ENCODE measurements around the gene PPM1L.
A peak's percentile ranks its signal among the peaks of the same experiment; 100 is the strongest.

PPM1L gene

GRCh38 chr3:160808838-160809237 lies 52.8 kb downstream of the PPM1L start:
- no peaks in the 10 kb centered on the region for H3K27me3 ChIP-seq (ENCODE audit: control insufficient read depth in 1 of 2, insufficient read depth in 2 of 2, low read length in 2 of 2)
- H3K4me3 ChIP-seq (ENCODE audit: low read length in 2 of 2), result peak overlapping the region in 1 of 2 donors; percentile 15
- H3K27ac ChIP-seq (ENCODE audit: low read length), result peak overlapping the region; percentile 69
- H3K9me3 ChIP-seq (ENCODE audit: control insufficient read depth in 2 of 2, low read length in 2 of 2), result no peaks in the 10 kb centered on the region
- no peaks in the 10 kb centered on the region for H3K36me3 ChIP-seq (ENCODE audit: control insufficient read depth in 2 of 2, insufficient read depth in 2 of 2, low read length in 2 of 2)
- peaks cover 48% of the 10 kb centered on the region for H3K4me1 ChIP-seq (ENCODE audit: control insufficient read depth, insufficient read depth, low read length)
- no peak overlapping the region for H3K9ac ChIP-seq (ENCODE audit: low read length in 2 of 2)

- H3K27ac ChIP-seq (ENCODE audit: low read length), result peak overlapping the region; percentile 69
- peak overlapping the region in 1 of 2 donors; percentile 8 for H3K4me3 ChIP-seq (ENCODE audit: low read length in 2 of 2)
- H3K9me3 ChIP-seq (ENCODE audit: control insufficient read depth in 2 of 2, low read length in 2 of 2), result no peaks in the 10 kb centered on the region
- no peaks in the 10 kb centered on the region for H3K27me3 ChIP-seq (ENCODE audit: control insufficient read depth in 1 of 2, insufficient read depth in 2 of 2, low read length in 2 of 2)
- no peaks in the 10 kb centered on the region for H3K36me3 ChIP-seq (ENCODE audit: control insufficient read depth in 2 of 2, insufficient read depth in 2 of 2, low read length in 2 of 2)
- H3K4me1 ChIP-seq (ENCODE audit: control insufficient read depth, insufficient read depth, low read length), result peaks cover 48% of the 10 kb centered on the region
- H3K9ac ChIP-seq (ENCODE audit: low read length in 2 of 2), result no peak overlapping the region
These were observed 53.4 kb downstream of the PPM1L start for GRCh38 chr3:160809453-160809852.

- no peaks in the 10 kb centered on the region for H3K36me3 ChIP-seq (ENCODE audit: control insufficient read depth in 2 of 2, insufficient read depth in 2 of 2, low read length in 2 of 2)
- no peak overlapping the region for H3K9ac ChIP-seq (ENCODE audit: low read length in 2 of 2)
- peaks cover 43% of the 10 kb centered on the region for H3K4me1 ChIP-seq (ENCODE audit: control insufficient read depth, insufficient read depth, low read length)
- H3K27me3 ChIP-seq (ENCODE audit: control insufficient read depth in 1 of 2, insufficient read depth in 2 of 2, low read length in 2 of 2), result no peaks in the 10 kb centered on the region
- H3K4me3 ChIP-seq (ENCODE audit: low read length in 2 of 2), result no peak overlapping the region
- no peaks in the 10 kb centered on the region for H3K9me3 ChIP-seq (ENCODE audit: control insufficient read depth in 2 of 2, low read length in 2 of 2)
- H3K27ac ChIP-seq (ENCODE audit: low read length), result peak overlapping the region; percentile 69
These were observed 54.6 kb downstream of the PPM1L start for GRCh38 chr3:160810362-160811236.

GRCh38 chr3:160811237-160811548 lies 55.2 kb downstream of the PPM1L start:
- H3K36me3 ChIP-seq (ENCODE audit: control insufficient read depth in 2 of 2, insufficient read depth in 2 of 2, low read length in 2 of 2), result no peaks in the 10 kb centered on the region
- H3K4me3 ChIP-seq (ENCODE audit: low read length in 2 of 2), result no peak overlapping the region
- no peaks in the 10 kb centered on the region for H3K27me3 ChIP-seq (ENCODE audit: control insufficient read depth in 1 of 2, insufficient read depth in 2 of 2, low read length in 2 of 2)
- H3K27ac ChIP-seq (ENCODE audit: low read length), result peak overlapping the region; percentile 49
- no peaks in the 10 kb centered on the region for H3K9me3 ChIP-seq (ENCODE audit: control insufficient read depth in 2 of 2, low read length in 2 of 2)
- H3K9ac ChIP-seq (ENCODE audit: low read length in 2 of 2), result no peak overlapping the region
- peaks cover 46% of the 10 kb centered on the region for H3K4me1 ChIP-seq (ENCODE audit: control insufficient read depth, insufficient read depth, low read length)

- H3K4me3 ChIP-seq (ENCODE audit: low read length in 2 of 2), result no peak overlapping the region
- H3K27ac ChIP-seq (ENCODE audit: low read length), result peak overlapping the region; percentile 49
- peaks cover 43% of the 10 kb centered on the region for H3K4me1 ChIP-seq (ENCODE audit: control insufficient read depth, insufficient read depth, low read length)
- H3K27me3 ChIP-seq (ENCODE audit: control insufficient read depth in 1 of 2, insufficient read depth in 2 of 2, low read length in 2 of 2), result no peaks in the 10 kb centered on the region
- no peaks in the 10 kb centered on the region for H3K9me3 ChIP-seq (ENCODE audit: control insufficient read depth in 2 of 2, low read length in 2 of 2)
- H3K9ac ChIP-seq (ENCODE audit: low read length in 2 of 2), result no peak overlapping the region
- H3K36me3 ChIP-seq (ENCODE audit: control insufficient read depth in 2 of 2, insufficient read depth in 2 of 2, low read length in 2 of 2), result no peaks in the 10 kb centered on the region
These were observed 56.3 kb downstream of the PPM1L start for GRCh38 chr3:160812304-160812703.

- Histone ChIP-seq H3K36me3 (ENCODE audit: control insufficient read depth in 2 of 2, insufficient read depth in 2 of 2, low read length in 2 of 2) (no peaks in the 10 kb centered on the region), H3K27me3 (ENCODE audit: control insufficient read depth in 1 of 2, insufficient read depth in 2 of 2, low read length in 2 of 2) (no peaks in the 10 kb centered on the region), H3K9ac (ENCODE audit: low read length in 2 of 2) (no peak overlapping the region), H3K27ac (ENCODE audit: low read length) (no peak overlapping the region), H3K9me3 (ENCODE audit: control insufficient read depth in 2 of 2, low read length in 2 of 2) (no peaks in the 10 kb centered on the region), H3K4me3 (ENCODE audit: low read length in 2 of 2) (no peak overlapping the region), H3K4me1 (ENCODE audit: control insufficient read depth, insufficient read depth, low read length) (peaks cover 20% of the 10 kb centered on the region)
These were observed 59.2 kb downstream of the PPM1L start for GRCh38 chr3:160815280-160815679.

- Histone ChIP-seq H3K36me3 (ENCODE audit: control insufficient read depth in 2 of 2, insufficient read depth in 2 of 2, low read length in 2 of 2) (no peaks in the 10 kb centered on the region), H3K4me1 (ENCODE audit: control insufficient read depth, insufficient read depth, low read length) (peaks cover 9% of the 10 kb centered on the region), H3K27ac (ENCODE audit: low read length) (no peak overlapping the region), H3K9ac (ENCODE audit: low read length in 2 of 2) (no peak overlapping the region), H3K9me3 (ENCODE audit: control insufficient read depth in 2 of 2, low read length in 2 of 2) (no peaks in the 10 kb centered on the region), H3K27me3 (ENCODE audit: control insufficient read depth in 1 of 2, insufficient read depth in 2 of 2, low read length in 2 of 2) (no peaks in the 10 kb centered on the region), H3K4me3 (ENCODE audit: low read length in 2 of 2) (no peak overlapping the region)
These were observed 64.0 kb downstream of the PPM1L start for GRCh38 chr3:160820022-160820421.

GRCh38 chr3:160820430-160820829 lies 64.4 kb downstream of the PPM1L start:
- no peak overlapping the region for H3K4me3 ChIP-seq (ENCODE audit: low read length in 2 of 2)
- peaks cover 5% of the 10 kb centered on the region for H3K4me1 ChIP-seq (ENCODE audit: control insufficient read depth, insufficient read depth, low read length)
- H3K9ac ChIP-seq (ENCODE audit: low read length in 2 of 2), result no peak overlapping the region
- no peak overlapping the region for H3K27ac ChIP-seq (ENCODE audit: low read length)
- no peaks in the 10 kb centered on the region for H3K36me3 ChIP-seq (ENCODE audit: control insufficient read depth in 2 of 2, insufficient read depth in 2 of 2, low read length in 2 of 2)
- no peaks in the 10 kb centered on the region for H3K27me3 ChIP-seq (ENCODE audit: control insufficient read depth in 1 of 2, insufficient read depth in 2 of 2, low read length in 2 of 2)
- no peaks in the 10 kb centered on the region for H3K9me3 ChIP-seq (ENCODE audit: control insufficient read depth in 2 of 2, low read length in 2 of 2)

- no peak overlapping the region for H3K4me3 ChIP-seq (ENCODE audit: low read length in 2 of 2)
- H3K4me1 ChIP-seq (ENCODE audit: control insufficient read depth, insufficient read depth, low read length), result peaks cover 3% of the 10 kb centered on the region
- H3K27me3 ChIP-seq (ENCODE audit: control insufficient read depth in 1 of 2, insufficient read depth in 2 of 2, low read length in 2 of 2), result no peaks in the 10 kb centered on the region
- no peaks in the 10 kb centered on the region for H3K36me3 ChIP-seq (ENCODE audit: control insufficient read depth in 2 of 2, insufficient read depth in 2 of 2, low read length in 2 of 2)
- no peak overlapping the region for H3K9ac ChIP-seq (ENCODE audit: low read length in 2 of 2)
- H3K9me3 ChIP-seq (ENCODE audit: control insufficient read depth in 2 of 2, low read length in 2 of 2), result no peaks in the 10 kb centered on the region
- H3K27ac ChIP-seq (ENCODE audit: low read length), result no peak overlapping the region
These were observed 66.9 kb downstream of the PPM1L start for GRCh38 chr3:160822936-160823335.

GRCh38 chr3:160825311-160825800 lies 69.3 kb downstream of the PPM1L start:
- Histone ChIP-seq H3K4me3 (ENCODE audit: low read length in 2 of 2) (no peak overlapping the region), H3K27me3 (ENCODE audit: control insufficient read depth in 1 of 2, insufficient read depth in 2 of 2, low read length in 2 of 2) (no peaks in the 10 kb centered on the region), H3K9me3 (ENCODE audit: control insufficient read depth in 2 of 2, low read length in 2 of 2) (no peaks in the 10 kb centered on the region), H3K4me1 (ENCODE audit: control insufficient read depth, insufficient read depth, low read length) (peaks cover 3% of the 10 kb centered on the region), H3K36me3 (ENCODE audit: control insufficient read depth in 2 of 2, insufficient read depth in 2 of 2, low read length in 2 of 2) (no peaks in the 10 kb centered on the region), H3K9ac (ENCODE audit: low read length in 2 of 2) (no peak overlapping the region), H3K27ac (ENCODE audit: low read length) (no peak overlapping the region)

GRCh38 chr3:160826408-160826807 lies 70.4 kb downstream of the PPM1L start:
- no peaks in the 10 kb centered on the region for H3K9me3 ChIP-seq (ENCODE audit: control insufficient read depth in 2 of 2, low read length in 2 of 2)
- no peaks in the 10 kb centered on the region for H3K27me3 ChIP-seq (ENCODE audit: control insufficient read depth in 1 of 2, insufficient read depth in 2 of 2, low read length in 2 of 2)
- H3K9ac ChIP-seq (ENCODE audit: low read length in 2 of 2), result no peak overlapping the region
- no peak overlapping the region for H3K27ac ChIP-seq (ENCODE audit: low read length)
- H3K4me3 ChIP-seq (ENCODE audit: low read length in 2 of 2), result no peak overlapping the region
- H3K36me3 ChIP-seq (ENCODE audit: control insufficient read depth in 2 of 2, insufficient read depth in 2 of 2, low read length in 2 of 2), result no peaks in the 10 kb centered on the region
- peaks cover 3% of the 10 kb centered on the region for H3K4me1 ChIP-seq (ENCODE audit: control insufficient read depth, insufficient read depth, low read length)

All from stomach smooth muscle (tissue), 2 donors.